ENCODE data around the gene TSPAN18.

The TSPAN18 gene

GRCh38 chr11:44947114-44947513, 220.4 kb downstream of the TSPAN18 start:
- H3K27ac ChIP-seq (ENCODE audit: extremely low read depth, low read depth, low read length): no peak overlapping the region
- no peak overlapping the region for H3K4me3 ChIP-seq (ENCODE audit: low read depth, low read length)
- CTCF ChIA-PET: interaction anchor here (0.6 to 5.5 kb wide), 7 partner anchors 11 to 354 kb away, joined by 3 to 37 read pairs (median 6); no protein-coding TSS in a partner anchor
- TF ChIP-seq ZNF202 (tag by site-specific recombination; IDR thresholded peaks at IDR 0.05; ENCODE audit: borderline replicate concordance): no peak
- no peak for TF ChIP-seq ZNF664 (tag by site-specific recombination; IDR thresholded peaks at IDR 0.05)
- no peak for TF ChIP-seq KLF16 (tag by site-specific recombination; IDR thresholded peaks at IDR 0.05)
- no peak for TF ChIP-seq ZNF571 (tag by site-specific recombination; IDR thresholded peaks at IDR 0.05)
- TF ChIP-seq, protein P1, sequence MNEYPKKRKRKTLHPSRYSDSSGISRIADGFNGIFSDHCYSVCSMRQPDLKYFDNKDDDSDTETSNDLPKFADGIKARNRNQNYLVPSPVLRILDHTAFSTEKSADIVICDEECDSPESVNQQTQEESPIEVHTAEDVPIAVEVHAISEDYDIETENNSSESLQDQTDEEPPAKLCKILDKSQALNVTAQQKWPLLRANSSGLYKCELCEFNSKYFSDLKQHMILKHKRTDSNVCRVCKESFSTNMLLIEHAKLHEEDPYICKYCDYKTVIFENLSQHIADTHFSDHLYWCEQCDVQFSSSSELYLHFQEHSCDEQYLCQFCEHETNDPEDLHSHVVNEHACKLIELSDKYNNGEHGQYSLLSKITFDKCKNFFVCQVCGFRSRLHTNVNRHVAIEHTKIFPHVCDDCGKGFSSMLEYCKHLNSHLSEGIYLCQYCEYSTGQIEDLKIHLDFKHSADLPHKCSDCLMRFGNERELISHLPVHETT (tag by site-specific recombination; IDR thresholded peaks at IDR 0.05): no peak
- no peak for TF ChIP-seq ZNF48 (tag by site-specific recombination; IDR thresholded peaks at IDR 0.05)
- no peak for TF ChIP-seq ZNF16 (tag by site-specific recombination; IDR thresholded peaks at IDR 0.05; ENCODE audit: low read depth)
- POLR2A ChIA-PET: no interaction called here
- peaks cover 0 to 10% of the 10 kb centered on the region in 2 experiments; a peak in 1 of 3 replicates for H3K36me3 ChIP-seq (ENCODE audit: control insufficient read depth in 2 of 2, insufficient read depth in 1 of 2, low read length in 2 of 2)
- no peaks in the 10 kb centered on the region for H3K9me3 ChIP-seq (ENCODE audit: control insufficient read depth, insufficient read depth, low read depth, low read length)
- H3K4me1 ChIP-seq (ENCODE audit: control insufficient read depth, insufficient read depth, low read length): no peaks in the 10 kb centered on the region

GRCh38 chr11:44948155-44948554, 221.4 kb downstream of the TSPAN18 start:
- POLR2A ChIA-PET: no interaction called here
- Histone ChIP-seq H3K4me1 (ENCODE audit: control insufficient read depth, insufficient read depth, low read length) (no peaks in the 10 kb centered on the region), H3K9me3 (ENCODE audit: control insufficient read depth, insufficient read depth, low read depth, low read length) (no peaks in the 10 kb centered on the region), H3K36me3 (ENCODE audit: control insufficient read depth in 2 of 2, insufficient read depth in 1 of 2, low read length in 2 of 2) (peaks cover 0 to 10% of the 10 kb centered on the region in 2 experiments; a peak in 1 of 3 replicates), H3K4me3 (ENCODE audit: low read depth, low read length) (no peak overlapping the region), H3K27ac (ENCODE audit: extremely low read depth, low read depth, low read length) (no peak overlapping the region)
- TF ChIP-seq ZNF623 (tag by site-specific recombination; IDR thresholded peaks at IDR 0.05) (peak; percentile 78), ZNF76 (tag by site-specific recombination; IDR thresholded peaks at IDR 0.05; ENCODE audit: borderline replicate concordance, low read depth) (no peak)
- CTCF ChIA-PET: interaction anchor here (0.6 to 5.5 kb wide), 6 partner anchors 12 to 155 kb away, joined by 3 to 37 read pairs (median 7); no protein-coding TSS in a partner anchor

DNA sequence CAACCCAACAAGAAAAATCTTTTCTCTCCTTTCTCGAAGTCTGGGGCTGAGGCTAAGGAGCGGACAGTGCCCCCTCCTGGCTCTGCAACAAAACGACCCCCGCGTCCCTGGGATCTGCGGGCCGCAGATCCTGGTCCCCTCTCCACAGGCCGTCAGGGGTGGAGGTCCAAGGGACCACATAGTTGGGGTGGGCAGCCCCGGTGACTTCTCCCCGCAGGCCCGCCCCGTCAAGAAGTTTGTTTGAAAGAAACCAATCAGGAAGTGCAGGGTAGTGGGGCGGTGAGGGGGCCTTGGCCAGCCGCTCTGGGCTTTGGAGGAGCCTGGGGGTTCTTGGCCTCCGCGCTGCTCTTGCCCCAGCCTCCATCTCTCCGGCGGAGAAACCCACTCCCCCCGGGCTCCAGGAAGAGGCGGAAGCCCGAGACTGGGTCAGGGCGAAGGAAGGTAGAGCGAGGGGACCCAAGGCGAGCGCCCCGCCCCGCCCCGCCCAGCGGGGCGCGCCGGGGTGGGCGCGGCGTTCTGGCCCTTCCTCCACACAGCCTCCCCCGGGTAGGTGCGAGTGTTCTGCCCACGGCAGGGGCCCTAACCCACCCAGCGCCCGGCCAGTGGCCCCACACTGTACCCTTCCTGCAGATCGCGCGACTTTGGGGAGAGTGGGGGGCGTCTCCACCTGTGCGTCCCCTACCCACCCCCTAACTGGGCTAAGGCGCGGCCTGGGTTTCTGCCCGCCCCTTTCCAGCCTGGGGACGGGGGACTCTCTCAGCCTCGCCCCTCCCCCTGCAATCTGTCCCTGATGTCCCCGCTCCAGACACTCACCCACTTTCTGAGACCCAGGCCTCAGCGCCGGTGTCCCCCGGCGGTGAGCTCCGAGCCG, 222.6 kb downstream of the TSPAN18 start:
- Histone ChIP-seq H3K36me3 (ENCODE audit: control insufficient read depth in 2 of 2, insufficient read depth in 1 of 2, low read length in 2 of 2) (peaks cover 0 to 10% of the 10 kb centered on the region in 2 experiments; a peak in 1 of 3 replicates), H3K27ac (ENCODE audit: extremely low read depth, low read depth, low read length) (no peak overlapping the region; the same call in 1 of the 2 replicates), H3K9me3 (ENCODE audit: control insufficient read depth, insufficient read depth, low read depth, low read length) (no peaks in the 10 kb centered on the region), H3K4me3 (ENCODE audit: low read depth, low read length) (peak overlapping the region; percentile 71), H3K4me1 (ENCODE audit: control insufficient read depth, insufficient read depth, low read length) (no peaks in the 10 kb centered on the region)
- ChIA-PET CTCF (interaction anchor here (0.7 to 5.5 kb wide), 12 partner anchors 10 to 1030 kb away, joined by 3 to 37 read pairs (median 4); no protein-coding TSS in a partner anchor), POLR2A (no interaction called here)
- no peak for TF ChIP-seq FEZF1 (tag by site-specific recombination; IDR thresholded peaks at IDR 0.05)
- TF ChIP-seq ZEB2 (tag by site-specific recombination; IDR thresholded peaks at IDR 0.05): no peak
- TF ChIP-seq KLF8 (tag by site-specific recombination; IDR thresholded peaks at IDR 0.05): 0 out of 2 replicates have a peak, but pooled peaks have one; percentile 19
- TF ChIP-seq, protein P2, sequence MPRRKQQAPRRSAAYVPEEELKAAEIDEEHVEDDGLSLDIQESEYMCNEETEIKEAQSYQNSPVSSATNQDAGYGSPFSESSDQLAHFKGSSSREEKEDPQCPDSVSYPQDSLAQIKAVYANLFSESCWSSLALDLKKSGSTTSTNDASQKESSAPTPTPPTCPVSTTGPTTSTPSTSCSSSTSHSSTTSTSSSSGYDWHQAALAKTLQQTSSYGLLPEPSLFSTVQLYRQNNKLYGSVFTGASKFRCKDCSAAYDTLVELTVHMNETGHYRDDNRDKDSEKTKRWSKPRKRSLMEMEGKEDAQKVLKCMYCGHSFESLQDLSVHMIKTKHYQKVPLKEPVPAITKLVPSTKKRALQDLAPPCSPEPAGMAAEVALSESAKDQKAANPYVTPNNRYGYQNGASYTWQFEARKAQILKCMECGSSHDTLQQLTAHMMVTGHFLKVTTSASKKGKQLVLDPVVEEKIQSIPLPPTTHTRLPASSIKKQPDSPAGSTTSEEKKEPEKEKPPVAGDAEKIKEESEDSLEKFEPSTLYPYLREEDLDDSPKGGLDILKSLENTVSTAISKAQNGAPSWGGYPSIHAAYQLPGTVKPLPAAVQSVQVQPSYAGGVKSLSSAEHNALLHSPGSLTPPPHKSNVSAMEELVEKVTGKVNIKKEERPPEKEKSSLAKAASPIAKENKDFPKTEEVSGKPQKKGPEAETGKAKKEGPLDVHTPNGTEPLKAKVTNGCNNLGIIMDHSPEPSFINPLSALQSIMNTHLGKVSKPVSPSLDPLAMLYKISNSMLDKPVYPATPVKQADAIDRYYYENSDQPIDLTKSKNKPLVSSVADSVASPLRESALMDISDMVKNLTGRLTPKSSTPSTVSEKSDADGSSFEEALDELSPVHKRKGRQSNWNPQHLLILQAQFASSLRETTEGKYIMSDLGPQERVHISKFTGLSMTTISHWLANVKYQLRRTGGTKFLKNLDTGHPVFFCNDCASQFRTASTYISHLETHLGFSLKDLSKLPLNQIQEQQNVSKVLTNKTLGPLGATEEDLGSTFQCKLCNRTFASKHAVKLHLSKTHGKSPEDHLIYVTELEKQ (tag by site-specific recombination; IDR thresholded peaks at IDR 0.05; ENCODE audit: borderline replicate concordance): no peak
